Mesenteric fat pad (tissue), 1 donor: ENCODE data around the gene NAA50. TPM values are rescaled to one million over a fixed set of nuclear protein-coding genes. Genes with fewer than 3 reads are reported as not detected.
A peak's percentile ranks its signal among the peaks of the same experiment; 100 is the strongest.

ENCODE experiments used
- DNase-seq: peaks from one replicate; pipeline ENCODE4 v3.0.0-alpha.2; 2020; ENCODE audit warnings: low spot score
- total RNA-seq: library from RNA; stranded (reverse); fragmentation: NEBNext Ultra II Directional; extraction: Animal tissue kit (Norgen Biotek cat#: 25700); gene quantifications from one replicate; pipeline ENCODE4 v1.2.1, GENCODE V29; 2021
- donor health status: DM: yes; HTN: yes; CAD: no.

The NAA50 gene
- total RNA-seq, 1 donor from 2014 or later, result 175 TPM

- no peak for DNase-seq
Observed at GRCh38 chr3:113743006-113743630, 2.9 kb downstream of the NAA50 start.

GRCh38 chr3:113741620-113742019, 4.4 kb downstream of the NAA50 start:
- DNase-seq, result no peak

GRCh38 chr3:113741086-113741485, 5.0 kb downstream of the NAA50 start:
- no peak for DNase-seq

- DNase-seq, result no peak
Observed at GRCh38 chr3:113736548-113737089, 9.4 kb downstream of the NAA50 start.

- no peak for DNase-seq
Observed at GRCh38 chr3:113731694-113732093, 14.4 kb downstream of the NAA50 start.

- DNase-seq, result no peak
Observed at GRCh38 chr3:113730550-113730949, 15.5 kb downstream of the NAA50 start.

- no peak for DNase-seq
Observed at GRCh38 chr3:113728661-113729060, 17.4 kb downstream of the NAA50 start.

- no peak for DNase-seq
Observed at GRCh38 chr3:113721636-113722035, 24.4 kb downstream of the NAA50 start.

- no peak for DNase-seq
Observed at GRCh38 chr3:113719758-113720157, 26.3 kb downstream of the NAA50 start.

GRCh38 chr3:113719294-113719693, 26.8 kb downstream of the NAA50 start:
- no peak for DNase-seq

- DNase-seq, result no peak
Observed at GRCh38 chr3:113717818-113718217, 28.2 kb downstream of the NAA50 start.

- no peak for DNase-seq
Observed at GRCh38 chr3:113717308-113717707, 28.7 kb downstream of the NAA50 start.

- DNase-seq, result no peak
Observed at GRCh38 chr3:113714702-113715101, 31.3 kb downstream of the NAA50 start.

- DNase-seq, result no peak
Observed at GRCh38 chr3:113712129-113712528, 33.9 kb downstream of the NAA50 start.

GRCh38 chr3:113707835-113708234, 38.2 kb downstream of the NAA50 start:
- no peak for DNase-seq

- DNase-seq, result no peak
Observed at GRCh38 chr3:113698956-113699355, 47.1 kb downstream of the NAA50 start.

- no peak for DNase-seq
Observed at GRCh38 chr3:113698213-113698742, 47.8 kb downstream of the NAA50 start.

GRCh38 chr3:113697500-113698090, 48.5 kb downstream of the NAA50 start:
- DNase-seq, result no peak

- peak; percentile 99 for DNase-seq
Observed at GRCh38 chr3:113696658-113697499, 49.2 kb downstream of the NAA50 start.

GRCh38 chr3:113695786-113696645, 50.0 kb downstream of the NAA50 start, which contains the start of gene USF3:
Gene USF3, minus strand, starts transcription at chr3:113696642. Its CDS starts 21,764 bp downstream, at chr3:113674878.
- DNase-seq, result peak; percentile 91

GRCh38 chr3:113695431-113695785, 50.6 kb downstream of the NAA50 start:
- no peak for DNase-seq
